ENCODE data around the gene TCEA3.

DNA sequence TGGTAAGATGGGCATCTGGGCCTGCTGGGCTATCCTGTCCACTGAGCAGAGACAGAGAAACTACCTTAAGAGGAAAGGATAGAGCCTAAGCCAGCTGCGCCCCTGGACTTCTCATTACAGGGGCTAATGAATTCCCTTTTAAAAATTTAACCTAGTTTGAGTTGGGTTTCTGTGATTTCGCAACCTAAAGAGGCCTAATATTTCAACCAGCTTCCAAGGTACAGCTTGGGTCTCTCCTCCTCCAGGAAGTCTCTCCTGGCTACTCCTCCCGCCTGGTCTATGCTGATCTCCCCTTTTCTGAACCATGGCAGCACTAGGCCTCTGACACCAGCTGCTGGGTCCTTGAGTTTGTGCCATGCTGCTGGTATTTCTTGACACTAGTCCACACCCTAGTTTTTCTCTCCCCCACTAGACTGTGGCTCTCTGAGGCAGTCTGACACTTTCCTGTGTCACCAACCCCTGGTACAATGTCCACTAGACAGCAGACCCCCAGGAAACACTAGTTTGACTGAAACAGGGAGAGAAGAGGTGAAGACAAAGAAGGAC, 29.0 kb upstream of the TCEA3 start:
- TF ChIP-seq BHLHE40 (IDR thresholded peaks at IDR 0.05; ENCODE audit: borderline replicate concordance) (no peak), FOXK2 (IDR thresholded peaks at IDR 0.05) (no peak), FOXA1 (IDR thresholded peaks at IDR 0.05) (no peak), ELF4 (IDR thresholded peaks at IDR 0.05) (no peak)
